Panc1 (cell line): ENCODE measurements around the gene SRSF7. TPM values are rescaled to one million over a fixed set of nuclear protein-coding genes. Genes with fewer than 3 reads are reported as not detected.
"Not testable (repeated sequence)": the region's sequence is repeated elsewhere in the genome, so short reads cannot be mapped to it uniquely, and the experiment has no call there.

Experiments
- ATAC-seq: fragments of 200-7000 bp; cut with Tn5 transposase; 2 replicates; pipeline ENCODE4 v1.9.1; 2020; ENCODE audit warnings: mild to moderate bottlenecking, moderate library complexity
- BruUV-seq: library from RNA; stranded (reverse); fragments of 400-500 nt; replicated peaks from 2 replicates; lab custom pipeline; 2021; lab: Mats Ljungman, UMichigan
- CTCF ChIA-PET: fragments of 300-600 bp; sonication (Branson Sonifier 250); formaldehyde crosslinking; loops from one replicate; lab custom pipeline; 2022; ENCODE audit warnings: antibody characterized with exemption; lab: Charles Lee
- POLR2A ChIA-PET: fragments of 300-600 bp; sonication (Branson Sonifier 250); formaldehyde crosslinking; loops from one replicate; lab custom pipeline; 2022; ENCODE audit warnings: antibody characterized with exemption; lab: Charles Lee
- DNase-seq: peaks from one replicate; pipeline ENCODE4 v3.0.0-alpha.2; 2010; ENCODE audit warnings: low read depth, low spot score
- H3K27ac ChIP-seq: 2 replicates; pipeline ENCODE4 v1.5.1; 2011; ENCODE audit warnings: mild to moderate bottlenecking, low read length, inconsistent platforms
- H3K27me3 ChIP-seq: fragments of 200-500 bp; sonication (Bioruptor generic); 2 replicates; pipeline ENCODE4 v1.6.0; 2014; ENCODE audit warnings: low read length, inconsistent platforms; ENCODE audit not compliant: control insufficient read depth, insufficient read depth
- H3K36me3 ChIP-seq: fragments of 200-500 bp; sonication (Bioruptor generic); 2 replicates; pipeline ENCODE4 v1.5.1; 2014; ENCODE audit warnings: inconsistent platforms, mild to moderate bottlenecking, low read length, moderate library complexity; ENCODE audit not compliant: control insufficient read depth, insufficient read depth
- H3K4me1 ChIP-seq: 2 replicates; pipeline ENCODE4 v1.5.1; 2011; ENCODE audit warnings: inconsistent platforms, mild to moderate bottlenecking, low read length, moderate library complexity; ENCODE audit not compliant: control insufficient read depth, insufficient read depth
- H3K4me3 ChIP-seq, 2 experiments: 2 replicates each; pipeline ENCODE4 v1.5.1; 2011 to 2012; ENCODE audit warnings: low read depth in 2 of 2, low read length in 2 of 2, mild to moderate bottlenecking in 2 of 2, inconsistent platforms in 1 of 2, moderate library complexity in 1 of 2
- H3K9me3 ChIP-seq: fragments of 200-500 bp; sonication (Bioruptor generic); 2 replicates; pipeline ENCODE4 v1.5.1; 2014; ENCODE audit warnings: low read depth, mild to moderate bottlenecking, inconsistent platforms, low read length, moderate library complexity; ENCODE audit not compliant: control insufficient read depth, insufficient read depth
- POLR2AphosphoS5 ChIP-seq: IDR thresholded peaks from 2 replicates; pipeline ENCODE4 v1.6.1; 2012; ENCODE audit warnings: mild to moderate bottlenecking, low read depth, low read length, moderate library complexity
- REST ChIP-seq, 2 experiments: IDR thresholded peaks; 2 replicates each; pipeline ENCODE4 v1.6.1; 2011 to 2012; ENCODE audit warnings: low read depth in 2 of 2, control low read depth in 1 of 2, low read length in 1 of 2, mild to moderate bottlenecking in 1 of 2, moderate library complexity in 1 of 2; ENCODE audit not compliant: insufficient read depth in 1 of 2
- SIN3A ChIP-seq: IDR thresholded peaks from 2 replicates; pipeline ENCODE4 v1.6.1; 2012; ENCODE audit warnings: low read depth, mild to moderate bottlenecking, low read length, moderate library complexity, borderline replicate concordance; ENCODE audit not compliant: insufficient read depth
- TCF7L2 ChIP-seq: IDR thresholded peaks from 2 replicates; pipeline ENCODE4 v1.6.1; 2011; ENCODE audit warnings: mild to moderate bottlenecking, low read depth, low read length, inconsistent platforms
- in situ Hi-C: cut with HindIII; loops from 2 replicates; pipeline ENCODE4 v1.10.0; 2016; ENCODE audit warnings: low sequenced_read_pairs, low pct_unique_long_range_greater_than_20kb
- intact Hi-C: fragments of 100-400 bp; cut with micrococcal nuclease; formaldehyde crosslinking; loops from one replicate; pipeline ENCODE4 v1.10.0; 2022; ENCODE audit not compliant: unreplicated experiment
- total RNA-seq: library from RNA; stranded (reverse); gene quantifications from one replicate; pipeline ENCODE4 v1.2.1, GENCODE V29; 2021; ENCODE audit not compliant: unreplicated experiment
- TF ChIP-seq, protein P1 (sequence below): fragments of 450-650 bp; IDR thresholded peaks from 2 replicates; pipeline ENCODE4 v1.5.1; 2017; ENCODE audit warnings: mild to moderate bottlenecking

Gene SRSF7
- total RNA-seq, 1 experiment from 2014 or later = 220 TPM

- in situ Hi-C loops (no loop called here), intact Hi-C loops (no loop called here)
- BruUV-seq = no TSS peak
- ChIA-PET CTCF (no interaction called here), POLR2A (interaction anchor here (0.9 kb wide), 1 partner anchor 53 kb away, joined by 3 read pairs; the partner anchor contains the start of gene GALM)
- H3K4me1 ChIP-seq = peaks cover 21% of the 10 kb centered on the region
- H3K27ac ChIP-seq = no peak overlapping the region
- H3K9me3 ChIP-seq = no peaks in the 10 kb centered on the region
- no peaks in the 10 kb centered on the region for H3K36me3 ChIP-seq
- H3K27me3 ChIP-seq = no peaks in the 10 kb centered on the region
- no peak overlapping the region for H3K4me3 ChIP-seq
- TF ChIP-seq, protein P1, sequence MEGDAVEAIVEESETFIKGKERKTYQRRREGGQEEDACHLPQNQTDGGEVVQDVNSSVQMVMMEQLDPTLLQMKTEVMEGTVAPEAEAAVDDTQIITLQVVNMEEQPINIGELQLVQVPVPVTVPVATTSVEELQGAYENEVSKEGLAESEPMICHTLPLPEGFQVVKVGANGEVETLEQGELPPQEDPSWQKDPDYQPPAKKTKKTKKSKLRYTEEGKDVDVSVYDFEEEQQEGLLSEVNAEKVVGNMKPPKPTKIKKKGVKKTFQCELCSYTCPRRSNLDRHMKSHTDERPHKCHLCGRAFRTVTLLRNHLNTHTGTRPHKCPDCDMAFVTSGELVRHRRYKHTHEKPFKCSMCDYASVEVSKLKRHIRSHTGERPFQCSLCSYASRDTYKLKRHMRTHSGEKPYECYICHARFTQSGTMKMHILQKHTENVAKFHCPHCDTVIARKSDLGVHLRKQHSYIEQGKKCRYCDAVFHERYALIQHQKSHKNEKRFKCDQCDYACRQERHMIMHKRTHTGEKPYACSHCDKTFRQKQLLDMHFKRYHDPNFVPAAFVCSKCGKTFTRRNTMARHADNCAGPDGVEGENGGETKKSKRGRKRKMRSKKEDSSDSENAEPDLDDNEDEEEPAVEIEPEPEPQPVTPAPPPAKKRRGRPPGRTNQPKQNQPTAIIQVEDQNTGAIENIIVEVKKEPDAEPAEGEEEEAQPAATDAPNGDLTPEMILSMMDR = no peak
- TF ChIP-seq TCF7L2 (no peak), POLR2AphosphoS5 (no peak), SIN3A (no peak), REST (IDR thresholded peaks at IDR 0.05; ENCODE audit: insufficient read depth in 1 of 2, low read depth in 2 of 2, low read length in 1 of 2) (no peak)
- DNase-seq (no peak), ATAC-seq (no peak)
Measured at GRCh38 chr2:38718601-38719000, 32.6 kb downstream of the SRSF7 start.

GRCh38 chr2:38716185-38716584, 35.0 kb downstream of the SRSF7 start:
- POLR2A ChIA-PET = no interaction called here
- no peak for DNase-seq
- no peak overlapping the region for H3K4me3 ChIP-seq

GRCh38 chr2:38714941-38715340, 36.2 kb downstream of the SRSF7 start:
- ATAC-seq, H3K4me1 ChIP-seq, H3K36me3 ChIP-seq, H3K27me3 ChIP-seq, BruUV-seq, CTCF ChIA-PET, intact Hi-C loops, H3K27ac ChIP-seq, DNase-seq, H3K4me3 ChIP-seq, H3K9me3 ChIP-seq, in situ Hi-C loops: not testable (repeated sequence)
- POLR2A ChIA-PET = interaction anchor here (0.6 kb wide), 1 partner anchor 25 kb away, joined by 7 read pairs; no protein-coding TSS in a partner anchor

More at GRCh38 chr2:38716185-38716584, 35.0 kb downstream of the SRSF7 start:
- BruUV-seq = no TSS peak
- no peak for TF ChIP-seq REST (IDR thresholded peaks at IDR 0.05; ENCODE audit: insufficient read depth in 1 of 2, low read depth in 2 of 2, low read length in 1 of 2)
- no peaks in the 10 kb centered on the region for H3K9me3 ChIP-seq
- H3K27ac ChIP-seq = no peak overlapping the region
- no peaks in the 10 kb centered on the region for H3K27me3 ChIP-seq
- H3K36me3 ChIP-seq = no peaks in the 10 kb centered on the region
- in situ Hi-C loops = no loop called here
- no peak for ATAC-seq
- CTCF ChIA-PET = no interaction called here
- intact Hi-C loops = no loop called here
- H3K4me1 ChIP-seq = peaks cover 11% of the 10 kb centered on the region
